ENCODE results near the gene LOXL3.
A peak's percentile ranks its signal among the peaks of the same experiment; 100 is the strongest.
"Not testable (repeated sequence)": the region's sequence is repeated elsewhere in the genome, so short reads cannot be mapped to it uniquely, and the experiment has no call there.

LOXL3 gene

DNA sequence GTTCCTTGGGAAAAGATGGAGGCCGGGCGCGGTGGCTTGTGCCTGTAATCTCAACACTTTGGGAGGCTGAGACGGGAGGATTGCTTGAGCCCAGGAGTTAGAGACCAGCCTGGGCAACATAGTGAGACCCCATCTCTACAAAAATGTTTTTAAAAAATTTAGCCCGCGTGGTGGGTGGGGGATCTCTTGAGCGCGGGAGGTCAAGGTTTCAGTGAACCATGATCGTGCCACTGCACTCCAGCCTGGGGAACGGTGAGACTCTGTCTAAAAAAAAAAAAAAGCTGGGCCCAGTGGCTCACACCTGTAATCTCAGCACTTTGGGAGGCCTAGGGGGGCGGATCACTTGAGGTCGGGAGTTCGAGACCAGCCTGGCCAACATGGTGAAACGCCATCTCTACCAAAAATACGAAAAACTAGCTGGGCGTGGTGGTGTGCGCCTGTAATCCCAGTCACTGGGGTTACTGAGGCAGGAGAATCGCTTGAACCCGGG, 70.0 kb downstream of the LOXL3 start:
- DNase-seq: not testable (repeated sequence)

DNA sequence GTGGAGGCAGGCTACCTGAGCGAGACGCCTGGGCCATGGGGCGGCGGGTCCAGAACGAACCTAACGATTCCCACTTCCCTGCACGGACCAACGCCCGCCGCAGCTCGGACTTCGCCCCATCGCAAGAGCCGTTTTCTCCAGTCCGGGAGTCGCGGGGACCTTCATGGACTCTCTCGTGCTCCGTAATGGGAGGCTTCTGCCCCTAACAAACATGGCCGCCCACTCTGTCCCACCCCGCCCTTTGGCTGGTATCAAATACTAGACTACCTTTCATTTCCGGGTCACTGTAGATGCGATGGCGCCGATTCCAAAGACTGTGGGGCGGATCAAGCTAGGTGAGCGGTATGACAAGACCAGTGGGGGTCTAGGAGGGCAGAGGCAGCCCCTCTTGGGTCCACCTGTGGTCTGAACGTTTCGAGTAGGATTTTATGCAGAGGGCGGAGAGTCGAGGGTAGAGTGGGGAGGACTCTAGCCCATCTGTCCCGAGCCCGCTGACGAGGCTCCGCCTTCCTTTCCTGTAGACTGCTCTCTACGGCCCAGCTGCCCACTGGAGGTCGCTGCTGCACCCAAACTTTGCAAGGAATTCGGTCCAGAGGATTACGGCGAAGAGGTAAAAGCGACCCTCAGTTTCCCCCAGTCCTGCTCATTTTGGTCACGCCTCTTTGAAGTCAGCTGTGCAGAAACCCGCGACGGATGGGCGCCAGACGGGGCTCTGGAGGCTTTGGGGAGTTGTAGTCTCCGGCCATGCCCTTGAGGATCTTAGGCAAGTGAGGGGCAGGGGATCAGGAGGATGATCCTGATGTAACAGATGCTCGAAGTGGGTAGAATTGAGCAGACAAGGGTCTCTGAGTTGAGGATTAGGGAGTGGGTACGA, 70.7 kb downstream of the LOXL3 start, which contains the start of the genes CCDC142 and TTC31:
Gene CCDC142, minus strand, starts transcription at position 198 of the 874 bp plus-strand sequence. Its CDS starts 161 bp downstream, at position 37.
Gene TTC31, plus strand, starts transcription at position 281 of the 874 bp plus-strand sequence. Its CDS starts 15 bp downstream, at position 296.
- peak; percentile 96 for DNase-seq
